T-helper 2 cell (primary cell): ENCODE measurements around the gene LMAN1L.

Experiments
- DNase-seq, 5 experiments: peaks; one replicate each; pipeline versions ENCODE4 v3.0.0 to v3.0.0-alpha.2; 2012 to 2022

Gene LMAN1L

GRCh38 chr15:74838746-74839525 lies 26.3 kb downstream of the LMAN1L start:
- DNase-seq = no peak

DNA sequence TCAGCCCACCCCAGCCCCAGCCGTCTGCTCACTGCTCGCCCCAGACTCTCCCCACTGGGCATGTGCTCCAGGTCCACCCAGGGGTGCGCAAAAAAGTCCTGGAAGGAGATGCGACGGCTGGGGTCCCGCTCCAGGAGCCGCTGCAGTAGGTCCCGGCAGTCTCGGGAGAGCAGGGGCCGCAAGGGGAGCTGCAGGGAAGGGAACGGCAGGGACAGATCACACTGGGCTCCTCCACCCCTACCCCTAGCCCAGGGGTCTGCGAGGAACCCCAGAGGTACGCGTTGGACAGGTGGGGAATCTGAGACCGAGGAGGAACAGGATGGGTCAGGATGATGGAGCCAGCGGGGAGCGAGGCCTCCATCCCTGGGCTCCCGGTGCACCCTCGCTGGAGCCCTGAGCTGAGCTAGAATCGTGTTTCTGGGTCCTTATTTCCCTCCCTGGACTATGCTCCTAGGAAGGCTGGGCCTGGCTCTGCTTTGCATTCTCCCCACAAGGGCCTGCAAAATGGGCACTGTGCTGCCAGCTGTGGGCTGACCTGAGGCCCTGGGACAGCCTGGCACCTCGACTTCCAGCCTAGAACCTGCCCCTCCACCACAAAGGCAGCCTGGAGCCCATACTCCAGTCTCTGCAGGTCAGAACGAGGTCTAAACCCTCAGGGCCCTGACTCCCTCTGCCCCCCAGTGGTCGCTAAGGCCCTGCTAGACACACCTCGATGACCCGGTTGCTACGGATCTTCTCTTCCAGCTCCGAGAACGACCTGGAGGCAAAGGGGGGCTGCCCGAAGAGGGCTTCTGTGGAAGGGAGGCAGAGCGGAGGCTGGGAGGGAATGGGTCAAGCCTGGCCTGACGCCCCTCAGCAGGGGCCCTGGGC lies 27.1 kb downstream of the LMAN1L start:
- no peak for DNase-seq

DNA sequence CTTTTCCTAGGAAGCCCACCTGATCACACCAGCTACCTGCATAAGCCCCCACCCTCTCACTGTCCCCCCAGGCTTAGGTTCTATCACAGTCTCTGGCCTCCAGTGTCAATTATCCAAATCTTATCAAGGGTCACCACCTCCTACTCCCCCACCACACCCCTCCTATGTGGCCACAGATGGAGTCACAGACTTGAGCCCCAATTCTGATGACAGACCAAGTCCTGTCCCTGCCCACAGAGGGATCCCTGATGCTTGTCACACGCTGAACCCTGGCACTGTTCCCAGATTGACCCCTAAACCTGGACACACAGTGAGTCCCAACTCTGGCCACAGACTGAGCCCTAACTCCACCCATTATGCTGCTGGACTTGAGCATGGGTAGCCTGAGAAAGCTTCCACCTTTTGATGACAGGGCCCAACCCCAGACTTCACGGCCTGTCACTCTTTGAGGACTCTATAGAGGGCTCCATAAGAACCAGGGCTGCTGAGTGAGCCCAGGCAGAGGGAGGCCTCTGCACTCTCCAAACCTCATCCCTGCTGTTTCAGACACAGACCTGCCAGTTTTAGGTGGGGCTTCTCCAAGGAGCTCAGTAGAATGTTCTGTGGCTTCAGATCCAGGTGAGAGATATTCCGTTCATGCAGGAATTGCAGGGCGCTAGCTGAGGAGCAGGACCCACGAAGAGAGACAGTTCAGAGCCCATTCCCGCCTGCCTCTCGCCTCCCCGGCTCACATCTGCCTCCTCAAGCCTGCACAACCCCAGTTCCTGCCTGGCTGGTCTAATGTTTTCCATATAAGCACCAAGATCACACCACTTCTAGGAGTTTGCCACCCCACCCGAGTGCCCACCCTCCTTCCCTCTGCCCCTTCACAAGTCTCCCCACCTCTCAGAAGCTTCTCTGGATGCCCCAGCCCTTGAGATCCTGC lies 28.5 kb downstream of the LMAN1L start:
- DNase-seq = no peak

GRCh38 chr15:74841891-74842373 lies 29.3 kb downstream of the LMAN1L start:
- DNase-seq = no peak

DNA sequence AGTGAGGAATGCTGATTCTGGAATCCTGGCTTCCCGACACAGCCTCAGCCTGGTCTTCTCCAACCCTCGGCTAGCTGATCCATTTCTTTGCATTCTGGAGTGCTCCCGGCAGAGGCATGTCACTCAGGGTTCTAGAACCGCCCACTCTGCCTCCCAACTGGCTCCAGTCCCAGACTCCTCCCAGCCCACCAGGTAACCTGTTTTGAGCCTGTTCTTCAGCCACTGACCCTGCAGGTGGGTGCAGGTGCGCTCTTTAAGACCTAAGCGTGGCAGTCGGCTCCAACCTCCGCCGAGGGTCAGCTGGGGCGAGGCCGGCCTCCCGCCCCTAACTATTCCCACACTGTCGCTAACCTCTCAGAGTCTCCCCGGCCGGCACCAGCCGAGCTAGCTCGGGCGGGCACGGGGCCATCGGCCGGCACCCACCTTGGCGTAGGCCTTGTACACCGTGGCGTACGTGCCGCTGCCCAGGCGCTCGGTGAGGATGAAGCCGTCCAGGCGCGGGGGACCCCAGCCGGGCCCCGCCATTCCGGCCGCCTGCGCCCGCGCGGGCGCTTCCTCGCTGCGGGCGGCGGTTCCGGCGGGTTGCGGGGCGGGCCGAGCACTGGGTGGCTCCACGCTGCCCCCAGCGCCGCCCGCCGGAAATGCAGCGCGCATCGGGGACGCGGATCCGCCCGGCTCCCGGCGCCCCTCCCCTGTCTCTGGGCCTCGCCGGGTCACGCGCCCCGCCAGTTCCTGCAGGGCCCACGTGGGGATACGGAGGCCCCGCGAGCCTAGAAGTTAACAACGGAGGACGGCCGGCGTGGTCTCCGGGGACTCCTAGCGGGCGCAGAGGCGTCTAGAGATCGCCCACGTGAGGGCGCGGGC lies 30.2 kb downstream of the LMAN1L start, which contains the start of gene ULK3:
TSS of gene ULK3 (minus strand) at position 576 of the 864 bp plus-strand sequence. CDS start at position 525, 51 bp downstream.
- peak; percentile 86 to 93 (median 90) for DNase-seq

GRCh38 chr15:74843445-74843828 lies 30.8 kb downstream of the LMAN1L start:
- no peak for DNase-seq

DNA sequence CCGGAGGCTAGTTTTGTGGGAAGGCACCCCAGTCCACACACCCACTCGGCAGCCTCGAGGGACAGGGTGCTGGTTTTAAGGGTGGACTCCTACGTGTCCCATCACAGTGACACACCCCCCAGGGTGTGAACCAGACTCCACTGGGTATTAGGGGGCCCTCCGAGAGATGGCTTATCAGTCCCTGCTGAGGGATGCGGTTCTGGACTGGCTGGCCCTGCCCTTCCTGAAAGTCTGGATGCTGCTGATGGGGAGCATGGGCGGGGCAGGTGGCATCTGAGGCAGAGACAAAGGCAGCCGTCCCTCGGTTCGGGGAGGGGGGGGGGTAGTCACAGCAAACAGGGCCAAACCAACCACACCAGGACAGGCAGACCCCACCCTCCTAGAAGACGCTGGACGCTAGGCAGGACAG lies 31.3 kb downstream of the LMAN1L start:
- no peak for DNase-seq

DNA sequence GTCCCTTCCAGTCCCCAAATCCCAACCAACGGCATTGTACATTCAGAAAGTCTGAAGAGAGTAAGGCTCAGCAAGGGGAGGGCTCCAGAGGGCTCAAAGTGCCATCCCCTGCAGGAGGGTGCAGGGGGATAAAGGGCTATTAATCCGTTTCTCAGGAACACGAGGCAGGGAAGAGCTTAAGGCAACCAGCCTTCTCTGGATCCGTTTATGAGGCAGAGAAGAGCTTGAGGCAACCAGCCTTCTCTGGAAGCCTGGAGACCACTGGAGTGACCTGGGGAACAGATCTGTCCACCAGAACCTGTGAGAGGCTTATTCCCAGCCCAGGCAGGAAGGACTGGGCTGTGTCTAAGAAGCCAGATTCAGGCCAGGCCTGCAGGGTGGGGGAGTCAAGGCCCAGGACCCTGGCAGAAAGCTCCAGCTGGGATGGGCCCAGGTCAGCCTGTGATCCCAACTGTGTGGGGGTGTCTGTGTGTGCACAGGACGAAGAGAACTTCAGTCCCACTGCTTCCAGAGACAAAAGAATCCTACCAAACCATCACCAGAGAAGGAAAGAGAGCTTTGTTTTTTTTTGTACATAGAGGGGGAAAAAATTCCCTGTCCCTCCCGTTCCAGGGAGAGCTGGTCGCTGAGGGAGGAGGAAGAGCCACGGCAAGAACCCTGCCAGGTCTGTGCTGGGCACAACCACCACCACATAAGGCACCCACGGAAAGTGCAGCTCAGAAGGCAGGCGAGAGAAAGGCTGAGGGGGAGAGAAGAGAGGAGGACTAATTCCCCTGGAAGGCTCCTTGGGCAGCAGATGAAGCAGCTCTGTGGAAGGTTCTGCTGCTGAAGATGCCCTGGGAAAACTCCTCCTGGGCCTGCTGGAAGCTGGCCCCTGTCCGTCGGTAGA lies 31.9 kb downstream of the LMAN1L start:
- DNase-seq = peak in 1 of 5 experiments; percentile 56

GRCh38 chr15:74845208-74845568 lies 32.6 kb downstream of the LMAN1L start:
- peak in 4 of 5 experiments; percentile 38 to 90 (median 42) for DNase-seq

GRCh38 chr15:74845581-74845980 lies 32.9 kb downstream of the LMAN1L start:
- DNase-seq = peak in 1 of 5 experiments; percentile 79

DNA sequence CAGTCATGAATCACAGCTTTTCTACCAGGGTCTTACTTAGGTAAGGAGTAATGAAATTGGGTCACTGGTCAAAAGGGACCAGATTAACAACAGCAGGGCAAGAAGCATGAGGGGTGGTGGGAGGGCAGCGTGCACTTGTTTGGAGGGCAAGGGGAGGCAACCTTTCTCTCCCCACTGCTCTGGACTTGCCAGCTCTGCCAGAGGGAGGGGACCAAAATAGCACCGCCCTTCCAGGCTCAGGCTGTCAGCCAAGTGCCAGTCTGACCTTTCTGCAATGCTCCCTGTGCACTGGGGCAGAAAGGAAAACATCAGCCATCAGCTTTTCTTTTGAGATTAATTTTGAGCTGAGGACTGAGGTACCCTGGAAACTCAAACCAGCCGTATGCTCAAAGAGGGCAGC lies 34.8 kb downstream of the LMAN1L start:
- DNase-seq = no peak

- no peak for DNase-seq
Measured at GRCh38 chr15:74850393-74850792, 37.8 kb downstream of the LMAN1L start.

DNA sequence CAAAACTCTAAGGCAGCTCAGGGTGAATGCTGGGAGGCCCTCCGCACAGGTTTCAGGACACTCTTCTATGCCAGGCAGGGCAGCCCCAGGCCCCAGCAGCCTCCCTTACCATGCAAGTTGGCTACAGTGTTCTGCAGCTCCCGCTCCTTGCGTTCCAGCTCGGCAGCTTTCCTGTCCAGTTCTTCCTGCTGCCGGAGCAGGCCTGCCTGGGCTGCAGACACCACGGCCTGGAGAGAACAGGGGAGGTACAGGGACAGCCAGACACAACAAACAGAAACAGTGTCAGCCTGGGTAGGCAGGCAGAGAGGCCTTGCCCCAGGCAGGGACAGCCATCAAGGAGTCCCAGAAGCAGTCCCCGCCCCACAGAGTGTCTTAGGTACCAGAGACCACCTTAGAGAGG lies 39.3 kb downstream of the LMAN1L start:
- no peak for DNase-seq

DNA sequence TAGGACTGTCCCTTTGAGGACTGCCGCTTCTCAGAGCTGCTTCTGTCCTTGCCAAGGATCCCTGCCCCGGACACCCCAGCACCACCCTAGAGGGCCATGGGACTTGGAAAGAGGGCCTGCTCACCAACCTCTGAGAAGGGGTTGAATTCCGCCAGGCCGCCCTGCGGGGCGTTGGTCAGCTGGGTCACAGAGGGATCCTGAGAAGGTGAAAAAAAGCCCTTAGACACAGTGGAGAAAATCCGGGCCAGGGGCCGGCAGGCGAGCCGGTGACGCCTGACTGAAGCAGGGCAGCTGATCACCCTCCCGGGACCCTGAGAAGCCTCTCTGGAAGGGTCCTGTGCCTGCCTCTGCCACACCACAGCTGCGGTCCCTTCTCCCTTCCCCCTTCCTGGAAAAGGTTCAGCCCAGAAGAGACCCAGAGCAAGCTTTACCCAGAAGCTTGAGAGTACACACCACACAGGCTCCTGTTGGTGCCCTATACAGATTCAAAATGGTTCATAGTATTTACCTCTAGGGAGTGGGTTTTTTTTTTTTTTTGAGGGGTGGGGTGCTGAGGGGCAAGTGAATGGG lies 41.9 kb downstream of the LMAN1L start:
- DNase-seq = no peak

DNA sequence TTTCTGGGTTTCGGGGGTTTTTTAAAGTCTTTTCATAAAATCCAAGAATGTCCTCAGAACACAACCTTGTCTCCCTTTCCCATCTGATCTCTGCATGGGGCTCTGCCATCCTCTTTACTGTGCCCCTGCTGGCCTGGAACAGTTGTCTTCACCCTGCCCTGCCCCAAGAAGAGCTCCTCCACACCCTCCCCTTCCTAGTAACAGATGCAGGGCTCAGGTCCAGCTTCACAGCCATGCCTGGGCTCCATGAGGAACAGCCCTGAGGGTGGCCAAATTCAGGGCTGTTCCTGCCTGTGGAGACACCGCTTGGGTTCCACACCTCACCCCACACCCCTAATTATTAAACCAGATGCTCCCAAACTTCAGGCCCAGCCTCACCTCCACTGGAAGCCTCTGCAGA lies 43.2 kb downstream of the LMAN1L start:
- no peak for DNase-seq

GRCh38 chr15:74856537-74856936 lies 43.9 kb downstream of the LMAN1L start:
- DNase-seq = no peak

DNA sequence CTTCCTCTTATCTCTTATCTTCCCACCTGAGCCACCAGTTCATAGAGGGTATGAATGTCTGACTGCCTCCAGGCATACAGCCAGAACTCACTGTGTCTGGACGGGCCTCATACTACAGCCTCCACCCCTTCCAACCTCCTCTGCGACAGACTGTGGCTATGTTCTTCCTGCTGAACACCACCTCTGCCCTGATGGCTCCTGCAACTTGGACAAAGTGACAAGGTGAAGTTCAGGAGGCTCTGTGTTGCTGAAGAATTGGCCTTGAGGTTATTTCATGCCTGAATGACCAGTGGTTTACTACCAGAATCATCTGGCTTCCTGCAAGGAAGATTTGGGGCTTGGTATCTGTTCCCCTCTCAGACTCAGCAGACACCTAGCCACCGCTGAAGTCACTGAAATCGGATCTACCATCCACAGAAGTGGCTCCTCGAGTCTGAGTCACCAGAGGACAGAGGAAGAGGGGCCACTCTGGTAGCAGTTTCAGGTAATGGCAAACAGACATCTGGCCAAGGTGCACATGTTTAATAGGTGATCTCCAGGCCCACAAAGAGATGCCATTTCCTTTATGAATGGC lies 44.5 kb downstream of the LMAN1L start:
- DNase-seq = no peak

GRCh38 chr15:74857671-74858368 lies 45.2 kb downstream of the LMAN1L start:
- DNase-seq = peak in 1 of 5 experiments; percentile 33

DNA sequence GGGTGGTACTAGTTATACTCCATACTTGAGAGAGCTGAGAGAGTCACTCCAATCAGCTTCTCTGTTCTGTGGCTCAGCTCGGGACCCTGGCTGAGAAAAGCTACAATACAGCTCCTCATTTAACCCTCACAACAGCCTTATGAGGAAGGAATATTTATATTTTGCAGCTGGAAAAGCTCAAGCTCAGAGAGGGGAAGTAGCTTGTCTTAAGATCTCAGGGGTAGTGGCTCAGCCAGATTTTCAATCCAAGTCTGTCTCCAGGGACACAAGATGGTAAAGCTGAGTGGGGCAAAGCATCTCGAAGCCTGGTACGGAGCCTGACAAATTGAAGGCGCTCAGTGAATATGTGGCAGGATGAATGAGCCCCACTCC lies 45.7 kb downstream of the LMAN1L start:
- DNase-seq = no peak
